ENCODE results near the gene NCSTN.
A peak's percentile ranks its signal among the peaks of the same experiment; 100 is the strongest.
"Not testable (repeated sequence)": the region's sequence is repeated elsewhere in the genome, so short reads cannot be mapped to it uniquely, and the experiment has no call there.

Gene NCSTN

GRCh38 chr1:160371756-160372155, 28.6 kb downstream of the NCSTN start:
- DNase-seq (ENCODE audit: low read depth): no peak

- DNase-seq (ENCODE audit: low read depth): no peak
Observed at GRCh38 chr1:160373696-160374095, 30.5 kb downstream of the NCSTN start.

GRCh38 chr1:160374306-160375110, 31.3 kb downstream of the NCSTN start:
- no peak for DNase-seq (ENCODE audit: low read depth)

GRCh38 chr1:160375788-160376524, 32.8 kb downstream of the NCSTN start:
- no peak for DNase-seq (ENCODE audit: low read depth)

- DNase-seq (ENCODE audit: low read depth): no peak
Observed at GRCh38 chr1:160376525-160377131, 33.4 kb downstream of the NCSTN start.

- DNase-seq (ENCODE audit: low read depth): no peak
Observed at GRCh38 chr1:160377585-160378206, 34.5 kb downstream of the NCSTN start.

- not testable (repeated sequence) for DNase-seq (ENCODE audit: low read depth)
Observed at GRCh38 chr1:160384812-160385211, 41.6 kb downstream of the NCSTN start.

GRCh38 chr1:160388406-160388805, 45.2 kb downstream of the NCSTN start:
- DNase-seq (ENCODE audit: low read depth): not testable (repeated sequence)

GRCh38 chr1:160394673-160395072, 51.5 kb downstream of the NCSTN start:
- no peak for DNase-seq (ENCODE audit: low read depth)

- no peak for DNase-seq (ENCODE audit: low read depth)
Observed at GRCh38 chr1:160397651-160398050, 54.5 kb downstream of the NCSTN start.

GRCh38 chr1:160398823-160399222, 55.6 kb downstream of the NCSTN start:
- DNase-seq (ENCODE audit: low read depth): no peak

- no peak for DNase-seq (ENCODE audit: low read depth)
Observed at GRCh38 chr1:160399544-160400222, 56.5 kb downstream of the NCSTN start.

- DNase-seq (ENCODE audit: low read depth): peak; percentile 11
Observed at GRCh38 chr1:160400223-160400645, 57.1 kb downstream of the NCSTN start, which contains the start of gene VANGL2. TSS of gene VANGL2 (plus strand) at chr1:160400564. CDS start at chr1:160415838, 15,274 bp downstream.

GRCh38 chr1:160400646-160401486, 57.7 kb downstream of the NCSTN start:
- DNase-seq (ENCODE audit: low read depth): no peak

GRCh38 chr1:160401487-160401805, 58.3 kb downstream of the NCSTN start:
- no peak for DNase-seq (ENCODE audit: low read depth)

- no peak for DNase-seq (ENCODE audit: low read depth)
Observed at GRCh38 chr1:160402001-160402795, 59.0 kb downstream of the NCSTN start.

- DNase-seq (ENCODE audit: low read depth): no peak
Observed at GRCh38 chr1:160403244-160403643, 60.1 kb downstream of the NCSTN start.

- DNase-seq (ENCODE audit: low read depth): no peak
Observed at GRCh38 chr1:160404094-160404493, 60.9 kb downstream of the NCSTN start.

GRCh38 chr1:160405331-160405877, 62.2 kb downstream of the NCSTN start:
- DNase-seq (ENCODE audit: low read depth): no peak
